T47D (cell line): ENCODE results near the gene CNPY4.

Experiments used
- DNase-seq, 2 experiments: peaks; one replicate each; pipeline versions ENCODE4 v3.0.0 to v3.0.0-alpha.2; 2011 to 2012; ENCODE audit warnings: low read depth in 1 of 2, low spot score in 1 of 2
- JUND ChIP-seq: IDR thresholded peaks from 2 replicates; pipeline ENCODE4 v1.6.1; 2012; ENCODE audit warnings: low read depth
- in situ Hi-C: cut with HindIII; loops from 2 replicates; pipeline ENCODE4 v1.10.0; 2016; ENCODE audit warnings: low sequenced_read_pairs, low pct_unique_long_range_greater_than_20kb

CNPY4 gene

DNA sequence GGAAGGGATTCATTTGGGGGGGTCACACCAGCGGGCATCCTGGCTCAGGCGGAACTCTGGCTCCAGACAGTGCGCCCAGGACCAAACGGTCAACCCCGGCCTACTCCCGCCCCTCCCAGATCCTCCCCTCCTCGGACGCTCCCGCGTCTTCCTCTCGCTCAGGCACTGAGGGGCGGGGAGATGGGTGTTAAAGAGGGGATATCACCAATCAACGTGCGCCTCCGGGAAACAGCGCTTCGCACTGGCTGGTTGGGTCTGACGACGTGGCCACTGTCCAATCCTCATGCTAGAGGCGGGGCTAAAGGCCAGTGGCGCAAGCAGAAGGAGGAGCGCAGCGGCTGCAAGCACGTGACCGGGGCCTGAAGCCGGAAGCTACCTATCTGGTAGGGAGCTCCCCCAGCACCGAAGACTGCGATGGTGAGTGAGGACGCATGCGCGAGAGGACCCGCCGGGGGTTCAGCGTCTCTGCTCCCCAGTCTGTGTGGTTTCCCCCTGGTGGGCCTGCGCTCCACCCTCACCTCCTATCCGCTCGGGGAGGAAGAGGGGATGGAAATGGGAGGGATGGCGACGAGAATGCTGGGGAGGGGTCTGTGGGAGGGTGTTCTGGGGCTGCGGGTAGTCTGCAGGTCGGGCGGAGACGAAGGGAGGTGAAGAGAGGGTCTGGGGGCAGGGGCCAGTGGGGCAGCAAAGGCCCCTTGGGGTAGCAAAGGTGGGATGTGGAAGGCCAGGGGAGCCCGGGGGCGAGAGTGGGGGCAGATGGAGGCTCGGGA lies 29.3 kb downstream of the CNPY4 start, which contains the start of gene LAMTOR4:
TSS of gene LAMTOR4 (plus strand) at position 360 of the 770 bp plus-strand sequence. CDS start at position 415, 55 bp downstream.
- in situ Hi-C loops, result no loop called here
- peak; percentile 91 to 98 for DNase-seq
- TF ChIP-seq JUND, result no peak

DNA sequence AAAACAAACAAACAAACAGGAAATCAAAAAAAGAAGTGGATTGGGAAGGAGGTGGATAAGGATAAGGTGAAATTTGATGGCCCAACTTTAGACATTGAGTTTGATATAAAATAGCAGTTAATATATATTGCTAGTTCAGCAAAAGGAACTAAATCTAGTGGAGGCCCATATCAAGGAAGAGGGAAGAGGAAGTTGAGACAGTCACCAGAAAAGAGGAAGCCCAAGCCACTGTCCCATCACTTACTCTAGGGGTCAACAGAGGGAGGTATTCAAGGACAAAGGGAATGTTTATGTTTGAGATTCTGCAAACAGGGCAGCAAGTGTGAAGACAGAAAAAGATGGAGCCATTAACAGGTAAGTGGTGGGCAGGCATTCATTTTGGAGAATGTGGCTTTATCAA lies 33.0 kb downstream of the CNPY4 start:
- DNase-seq, result no peak
- no peak for TF ChIP-seq JUND
- in situ Hi-C loops, result no loop called here

DNA sequence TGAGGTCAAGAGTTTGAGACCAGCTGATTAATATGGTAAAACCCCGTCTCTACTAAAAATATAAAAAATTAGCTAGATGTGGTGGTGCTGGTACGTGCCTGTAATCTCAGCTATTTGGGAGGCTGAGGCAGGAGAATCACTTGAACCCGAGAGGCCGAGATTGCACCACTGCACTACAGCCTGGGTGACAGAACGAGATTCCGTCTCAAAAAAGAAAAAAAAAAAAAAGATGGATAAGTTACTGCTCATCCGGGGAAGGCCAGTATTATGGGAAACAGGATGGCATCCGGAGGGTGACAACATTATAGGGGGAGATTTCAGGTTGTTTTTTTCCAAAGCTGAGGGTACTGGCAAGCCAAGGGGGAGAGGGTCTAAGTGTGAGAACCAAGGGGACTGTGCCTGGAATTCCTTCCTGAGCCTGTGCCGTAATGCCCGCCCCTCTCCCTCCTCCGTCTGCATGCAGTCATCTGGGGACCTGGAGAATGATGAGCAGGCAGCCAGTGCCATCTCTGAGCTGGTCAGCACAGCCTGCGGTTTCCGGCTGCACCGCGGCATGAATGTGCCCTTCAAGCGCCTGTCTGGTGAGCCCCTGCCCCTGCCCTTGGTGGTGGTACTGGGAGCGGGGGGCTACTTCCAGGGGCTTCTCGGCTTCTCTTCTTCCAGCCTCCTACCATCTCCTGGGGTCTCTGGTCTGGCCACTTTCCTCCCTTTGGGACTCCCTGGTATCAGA lies 33.7 kb downstream of the CNPY4 start:
- DNase-seq, result no peak
- in situ Hi-C loops, result no loop called here
- no peak for TF ChIP-seq JUND

DNA sequence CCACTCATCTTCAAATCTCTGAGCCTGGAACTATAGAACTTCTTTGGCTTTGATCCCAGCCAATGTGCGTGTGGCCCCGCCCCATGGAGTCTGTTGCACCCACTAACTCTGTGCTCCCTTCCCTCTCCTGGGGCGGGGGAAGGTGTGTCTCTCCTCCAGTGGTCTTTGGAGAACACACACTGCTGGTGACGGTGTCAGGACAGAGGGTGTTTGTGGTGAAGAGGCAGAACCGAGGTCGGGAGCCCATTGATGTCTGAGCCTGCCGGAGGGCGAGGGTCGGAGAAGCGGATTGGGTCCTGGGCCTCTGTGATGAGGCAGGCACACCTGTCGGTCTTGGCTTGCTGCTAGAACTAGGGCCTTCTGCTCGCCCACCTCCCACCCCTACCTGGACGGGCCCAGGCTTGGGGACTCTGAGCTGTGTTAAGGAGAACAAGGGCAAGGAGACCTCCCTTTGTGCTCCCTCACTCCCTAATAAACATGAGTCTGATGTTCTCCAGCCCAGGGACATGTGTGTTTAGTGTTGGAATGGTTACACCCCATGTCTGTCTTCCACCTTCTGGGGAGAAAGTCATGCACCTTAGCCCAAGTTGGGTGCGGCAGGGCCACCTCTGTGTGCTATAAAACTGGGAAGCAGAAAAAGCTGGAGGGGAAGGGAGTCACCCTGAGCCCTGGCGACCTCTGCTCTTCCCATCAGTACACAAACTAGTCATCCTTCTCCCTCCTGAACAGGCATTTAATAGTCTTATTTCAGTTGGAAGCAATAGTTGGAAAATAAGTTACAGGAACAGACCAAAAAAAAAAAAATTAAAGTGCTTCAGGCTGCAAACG lies 34.5 kb downstream of the CNPY4 start:
- no peak for DNase-seq
- TF ChIP-seq JUND, result no peak
- in situ Hi-C loops, result no loop called here

DNA sequence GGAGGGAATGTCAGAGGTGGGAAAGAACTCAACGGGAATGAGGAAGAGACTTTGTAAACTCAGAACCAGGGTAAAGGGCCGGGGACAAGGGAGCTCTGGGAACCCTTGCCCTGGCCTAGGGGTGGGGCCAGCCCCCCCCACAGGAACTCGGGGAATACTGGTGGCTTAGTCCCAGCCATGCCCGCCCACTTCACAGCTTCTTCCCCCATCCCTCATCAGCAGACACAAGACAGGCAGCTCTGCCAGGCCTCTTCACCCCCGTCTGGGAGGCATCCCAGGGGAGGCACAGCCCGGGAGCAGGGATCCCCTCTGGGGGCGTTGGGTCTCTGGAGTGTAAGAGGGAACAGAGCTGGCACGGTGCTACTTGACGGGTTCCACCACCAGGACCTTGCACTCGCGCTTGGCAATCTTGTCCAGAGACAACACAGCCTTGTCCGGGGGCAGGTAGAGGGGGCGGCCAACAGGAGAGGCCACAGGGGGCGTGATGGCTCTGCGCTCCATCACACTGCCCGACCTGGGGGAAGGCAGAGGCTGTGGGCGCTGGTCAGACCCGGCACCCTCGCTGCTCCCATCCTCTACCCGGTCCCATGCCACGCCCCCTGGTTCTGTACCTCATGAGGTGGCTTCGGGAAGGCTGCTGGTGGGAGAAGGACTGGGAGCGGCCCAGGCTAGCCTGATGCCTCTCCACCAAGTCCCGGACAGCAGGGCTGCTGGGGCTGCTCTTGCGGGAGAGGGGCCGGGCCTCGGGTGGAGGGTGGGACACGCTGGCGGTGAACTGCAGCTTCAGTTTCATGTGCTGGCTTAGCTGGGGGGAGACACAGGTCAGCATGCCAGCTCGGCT lies 35.4 kb downstream of the CNPY4 start:
- DNase-seq, result no peak
- no peak for TF ChIP-seq JUND
- in situ Hi-C loops, result no loop called here

DNA sequence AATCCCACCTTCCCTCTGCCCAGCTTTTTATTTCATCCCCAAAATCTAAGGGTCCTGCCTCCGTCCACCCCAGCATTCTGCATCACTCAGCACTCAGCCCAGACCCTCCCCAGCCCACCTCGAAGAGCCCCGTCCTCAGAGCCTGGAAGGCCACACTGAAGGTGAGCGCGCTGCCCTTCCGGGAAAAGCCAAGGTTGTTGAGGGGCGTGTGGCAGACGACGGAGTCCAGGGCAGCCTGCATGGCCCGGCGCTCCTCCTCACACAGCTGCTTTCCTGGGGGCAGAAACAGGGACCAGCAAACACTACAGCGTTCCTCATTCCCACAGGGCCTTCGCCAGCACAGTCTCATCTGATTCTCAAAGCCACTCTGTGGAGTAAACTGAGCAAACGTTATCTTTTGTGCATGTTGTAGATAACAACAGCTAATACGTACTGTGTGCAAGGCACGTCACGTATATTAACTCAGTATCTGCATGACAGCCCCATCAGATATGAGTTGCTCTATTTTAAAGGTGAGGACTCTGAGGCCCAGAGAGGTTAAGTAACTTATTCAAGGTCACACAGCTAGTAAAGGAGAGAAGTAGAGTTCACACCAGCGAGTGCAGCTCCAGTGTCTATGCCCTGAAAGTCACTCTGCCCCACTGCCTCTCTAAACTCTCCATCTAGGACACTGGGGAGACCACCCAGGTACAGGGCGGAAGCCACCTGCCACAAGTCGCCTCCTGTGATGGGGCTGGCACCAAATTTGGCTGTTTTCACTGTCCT lies 36.3 kb downstream of the CNPY4 start:
- DNase-seq, result no peak
- in situ Hi-C loops, result no loop called here
- no peak for TF ChIP-seq JUND

DNA sequence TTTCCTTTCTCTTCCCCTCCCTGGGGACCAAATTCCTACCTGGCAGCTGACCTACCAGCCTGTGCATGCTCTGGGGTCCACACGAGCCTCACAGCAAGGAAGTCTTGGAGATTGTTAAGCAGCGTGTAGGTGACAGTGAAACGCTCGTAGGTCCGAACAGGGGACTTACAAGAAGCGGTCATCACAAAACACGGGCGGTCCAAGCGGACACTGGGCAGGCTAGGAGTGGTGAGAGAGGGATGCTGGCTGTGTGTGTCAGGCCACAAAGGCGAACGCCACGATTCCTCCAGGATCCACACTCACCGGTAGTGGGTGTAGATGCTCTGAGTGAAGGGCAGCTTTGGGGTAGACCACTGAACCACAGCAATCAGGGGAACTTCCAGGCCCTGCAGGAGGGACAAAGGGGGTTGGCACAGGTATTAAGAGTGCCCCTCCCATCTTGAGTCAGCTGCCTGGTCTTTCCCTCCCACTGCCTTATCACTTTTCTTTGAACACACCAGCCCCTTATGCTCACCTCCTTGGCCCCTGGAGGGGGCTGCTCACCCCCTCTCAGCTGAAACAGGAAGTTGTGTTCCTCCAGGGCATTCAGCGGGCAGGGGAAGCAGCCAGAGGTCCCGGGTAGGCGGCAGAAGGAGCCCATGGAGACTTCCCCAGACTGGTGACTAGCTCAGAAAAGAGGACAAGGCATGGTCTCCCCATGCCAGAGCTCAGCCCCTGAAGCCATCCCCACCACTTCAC lies 37.1 kb downstream of the CNPY4 start:
- TF ChIP-seq JUND, result no peak
- no peak for DNase-seq

DNA sequence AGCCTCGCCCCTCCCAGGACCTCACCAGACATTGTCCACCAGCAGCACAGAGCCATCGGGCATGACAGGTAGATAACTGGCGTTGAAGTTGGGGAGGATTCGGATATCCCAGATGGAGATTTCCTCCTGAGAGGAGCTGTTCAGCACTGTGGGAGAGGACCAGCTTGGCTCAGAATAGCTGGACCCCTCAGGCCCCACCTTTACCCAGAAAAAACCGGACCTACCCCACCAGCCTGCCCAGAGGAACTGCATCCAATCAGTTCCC lies 37.6 kb downstream of the CNPY4 start:
- TF ChIP-seq JUND, result no peak
- in situ Hi-C loops, result no loop called here
- no peak for DNase-seq

More for the DNA sequence above, 37.1 kb downstream of the CNPY4 start:
- in situ Hi-C loops, result no loop called here

DNA sequence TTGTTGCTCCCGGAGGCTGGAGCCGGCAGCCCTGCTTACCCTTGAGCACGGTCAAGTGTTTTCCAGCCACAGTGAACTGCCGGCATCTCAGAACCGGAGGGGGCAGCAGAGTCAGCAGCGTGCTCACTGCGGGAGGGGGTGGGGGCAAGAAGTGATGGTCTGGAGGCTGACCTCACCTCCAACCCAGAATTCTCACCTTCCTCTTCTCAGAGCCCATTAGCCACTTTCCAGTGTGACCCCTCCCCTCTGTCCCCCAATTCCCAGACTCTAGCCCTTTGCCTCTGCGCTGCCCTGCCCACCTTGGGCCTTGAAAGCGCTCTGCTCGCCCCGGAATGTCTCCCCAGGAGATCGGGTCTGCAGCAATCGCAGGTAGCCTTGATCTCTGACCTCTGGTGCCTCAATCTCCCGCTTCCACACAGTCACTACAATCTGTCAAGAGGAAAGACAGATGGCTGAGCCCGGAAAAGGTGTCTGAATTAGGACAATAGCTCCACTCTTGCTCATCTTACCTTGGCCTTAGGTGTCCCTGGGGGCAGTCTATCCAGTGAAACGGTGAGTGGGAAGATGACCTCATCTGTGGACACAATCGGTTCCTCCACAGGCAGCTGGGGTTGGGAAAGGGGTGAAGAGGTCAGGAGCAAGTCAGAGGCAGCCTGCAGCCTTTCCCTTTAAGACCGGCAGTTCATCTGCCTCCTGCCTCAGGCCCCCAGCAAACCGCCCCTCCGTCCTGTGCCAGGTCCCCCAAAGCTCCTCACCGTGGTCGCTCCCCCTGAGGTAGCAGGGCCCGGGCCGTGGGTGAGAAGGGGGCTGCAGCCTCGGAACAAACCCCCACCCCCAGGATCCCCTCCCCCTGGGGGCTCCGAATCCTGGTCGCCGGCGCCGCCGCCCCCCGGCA lies 38.1 kb downstream of the CNPY4 start:
- TF ChIP-seq JUND, result no peak
- in situ Hi-C loops, result no loop called here
- DNase-seq, result peak in 1 of 2 experiments; percentile 35
